Liver (tissue), 9 donors: ENCODE results near the gene MYLK3. TPM values are rescaled to one million over a fixed set of nuclear protein-coding genes. Genes with fewer than 3 reads are reported as not detected.

Source experiments
- DNase-seq: peaks from one replicate; pipeline ENCODE4 v3.0.0-alpha.2; 2017; ENCODE audit warnings: low spot score
- H3K27ac ChIP-seq, 2 donors: one replicate each; pipeline ENCODE4 v1.7.0; 2013; ENCODE audit warnings: inconsistent platforms in 2 of 2, low read length in 2 of 2, control low read depth in 1 of 2, low read depth in 1 of 2, mild to moderate bottlenecking in 1 of 2
- H3K27me3 ChIP-seq, 4 donors: one replicate each; pipeline versions ENCODE4 v1.6.1 to v1.7.0; 2013; ENCODE audit warnings: low read length in 3 of 4, inconsistent platforms in 1 of 4, mild to moderate bottlenecking in 1 of 4, moderate library complexity in 1 of 4; ENCODE audit not compliant: control insufficient read depth in 4 of 4, insufficient read depth in 4 of 4
- H3K36me3 ChIP-seq, 4 donors: one replicate each; pipeline versions ENCODE4 v1.6.1 to v1.7.0; 2013; ENCODE audit warnings: low read length in 3 of 4, mild to moderate bottlenecking in 3 of 4, low read depth in 1 of 4, moderate library complexity in 1 of 4; ENCODE audit not compliant: control insufficient read depth in 4 of 4, insufficient read depth in 3 of 4
- H3K4me1 ChIP-seq, 4 donors: one replicate each; pipeline versions ENCODE4 v1.6.1 to v1.7.0; 2013; ENCODE audit warnings: low read length in 3 of 4, mild to moderate bottlenecking in 3 of 4, moderate library complexity in 1 of 4; ENCODE audit not compliant: control insufficient read depth in 4 of 4, insufficient read depth in 4 of 4
- H3K4me3 ChIP-seq, 3 donors: one replicate each; pipeline versions ENCODE4 v1.6.1 to v1.7.0; 2013; ENCODE audit warnings: low read length in 3 of 3, control low read depth in 1 of 3, low read depth in 1 of 3, mild to moderate bottlenecking in 1 of 3
- H3K9ac ChIP-seq, 2 donors: one replicate each; pipeline ENCODE4 v1.7.0; 2013; ENCODE audit warnings: low read length in 2 of 2, mild to moderate bottlenecking in 2 of 2, moderate library complexity in 2 of 2, control low read depth in 1 of 2, low read depth in 1 of 2
- H3K9me3 ChIP-seq, 4 donors: one replicate each; pipeline versions ENCODE4 v1.6.1 to v1.7.0; 2013; ENCODE audit warnings: low read length in 3 of 4; ENCODE audit not compliant: control insufficient read depth in 4 of 4
- EGR1 ChIP-seq, 2 donors: IDR thresholded peaks; 2 replicates each; pipeline ENCODE4 v1.6.1; 2016 to 2018; ENCODE audit warnings: antibody characterized with exemption in 2 of 2, low read depth in 2 of 2
- FOXA1 ChIP-seq: IDR thresholded peaks from 2 replicates; pipeline ENCODE4 v1.6.1; 2016; ENCODE audit warnings: antibody characterized with exemption
- FOXA2 ChIP-seq: IDR thresholded peaks from 2 replicates; pipeline ENCODE4 v1.6.1; 2016; ENCODE audit warnings: antibody characterized with exemption
- GABPA ChIP-seq, 2 donors: IDR thresholded peaks in 1 of 2; conservative IDR thresholded peaks in 1 of 2; 2 replicates each; pipeline ENCODE4 v1.6.1; 2016; ENCODE audit warnings: antibody characterized with exemption in 2 of 2, mild to moderate bottlenecking in 1 of 2, moderate library complexity in 1 of 2
- HNF4G ChIP-seq: IDR thresholded peaks from 2 replicates; pipeline ENCODE4 v1.6.1; 2016; ENCODE audit warnings: antibody characterized with exemption
- JUND ChIP-seq, 2 donors: IDR thresholded peaks; 2 replicates each; pipeline ENCODE4 v1.6.1; 2016; ENCODE audit warnings: antibody characterized with exemption in 2 of 2
- NR2F2 ChIP-seq: IDR thresholded peaks from 2 replicates; pipeline ENCODE4 v1.6.1; 2016; ENCODE audit warnings: antibody characterized with exemption
- RAD21 ChIP-seq, 2 donors: IDR thresholded peaks; 2 replicates each; pipeline ENCODE4 v1.6.1; 2016; ENCODE audit warnings: antibody characterized with exemption in 2 of 2, mild to moderate bottlenecking in 2 of 2
- SP1 ChIP-seq: IDR thresholded peaks from 2 replicates; pipeline ENCODE4 v1.6.1; 2018; ENCODE audit warnings: antibody characterized with exemption, mild to moderate bottlenecking
- YY1 ChIP-seq: IDR thresholded peaks from 2 replicates; pipeline ENCODE4 v1.6.1; 2016; ENCODE audit warnings: antibody characterized with exemption, mild to moderate bottlenecking
- WGBS: extraction: QIAGEN DNeasy Blood & Tissue Kit; methylation state at CpG from one replicate; pipeline ENCODE4 v1.1.7; 2013; 5-methylcytosine and 5-hydroxymethylcytosine counted together
- polyA plus RNA-seq, 2 donors: library from polyadenylated mRNA; stranded (reverse) in 1 of 2; unstranded in 1 of 2; fragments of 200-250 nt in 1 of 2; fragments of >200 nt in 1 of 2; fragmentation: Nextera tagmentation in 1 of 2; extraction: Ambion mirVana in 1 of 2; gene quantifications; one replicate each; pipeline versions ENCODE4 v1.2.1 to v1.2.3, GENCODE V29; 2013 to 2015
- total RNA-seq, 2 donors: library from RNA; depleted of rRNA; stranded (reverse); fragments of >200 nt; gene quantifications; one replicate each; pipeline ENCODE4 v1.2.3, GENCODE V29; 2014
- TF ChIP-seq, protein P1 (sequence below): IDR thresholded peaks from 2 replicates; pipeline ENCODE4 v1.6.1; 2016; ENCODE audit warnings: antibody characterized with exemption
- TF ChIP-seq, protein P2 (sequence below): IDR thresholded peaks from 2 replicates; pipeline ENCODE4 v1.6.1; 2016; ENCODE audit warnings: antibody characterized with exemption
- TF ChIP-seq, protein P3 (sequence below): IDR thresholded peaks from 2 replicates; pipeline ENCODE4 v1.6.1; 2016; ENCODE audit warnings: antibody characterized with exemption
- TF ChIP-seq, protein P4 (sequence below): IDR thresholded peaks from 2 replicates; pipeline ENCODE4 v1.6.1; 2016; ENCODE audit warnings: antibody characterized with exemption, mild to moderate bottlenecking
- donor health status: healthy.
- donor health status: healthy.
- donor health status: healthy.
- donor health status: healthy.
- donor health status: healthy.

Gene MYLK3
- total and polyA plus RNA-seq, 4 donors: 0.01 to 1.1 (median 0.23) TPM

DNA sequence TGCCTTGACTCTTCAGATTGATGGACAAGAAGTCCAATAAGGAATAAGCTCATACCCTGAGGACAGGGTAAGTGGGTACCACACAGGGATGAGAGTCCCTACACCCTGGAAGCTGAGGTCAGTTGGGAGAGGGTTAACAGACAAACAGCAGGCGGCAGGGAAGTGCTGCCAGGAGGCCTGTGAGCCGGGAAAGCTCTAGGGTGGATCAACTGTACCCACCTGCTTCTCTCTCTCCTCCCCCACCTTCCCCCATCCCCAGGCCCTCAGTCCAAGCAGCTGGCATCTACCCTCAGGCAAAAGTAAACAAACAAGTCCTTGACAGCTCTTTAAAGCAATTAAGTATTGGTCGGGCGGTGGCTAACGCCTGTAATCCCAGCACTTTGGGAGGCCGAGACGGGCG, 20.7 kb upstream of the MYLK3 start:
- H3K9me3 ChIP-seq: no peaks in the 10 kb centered on the region
- no peak overlapping the region for H3K4me3 ChIP-seq
- H3K36me3 ChIP-seq: no peaks in the 10 kb centered on the region
- TF ChIP-seq, protein P1, sequence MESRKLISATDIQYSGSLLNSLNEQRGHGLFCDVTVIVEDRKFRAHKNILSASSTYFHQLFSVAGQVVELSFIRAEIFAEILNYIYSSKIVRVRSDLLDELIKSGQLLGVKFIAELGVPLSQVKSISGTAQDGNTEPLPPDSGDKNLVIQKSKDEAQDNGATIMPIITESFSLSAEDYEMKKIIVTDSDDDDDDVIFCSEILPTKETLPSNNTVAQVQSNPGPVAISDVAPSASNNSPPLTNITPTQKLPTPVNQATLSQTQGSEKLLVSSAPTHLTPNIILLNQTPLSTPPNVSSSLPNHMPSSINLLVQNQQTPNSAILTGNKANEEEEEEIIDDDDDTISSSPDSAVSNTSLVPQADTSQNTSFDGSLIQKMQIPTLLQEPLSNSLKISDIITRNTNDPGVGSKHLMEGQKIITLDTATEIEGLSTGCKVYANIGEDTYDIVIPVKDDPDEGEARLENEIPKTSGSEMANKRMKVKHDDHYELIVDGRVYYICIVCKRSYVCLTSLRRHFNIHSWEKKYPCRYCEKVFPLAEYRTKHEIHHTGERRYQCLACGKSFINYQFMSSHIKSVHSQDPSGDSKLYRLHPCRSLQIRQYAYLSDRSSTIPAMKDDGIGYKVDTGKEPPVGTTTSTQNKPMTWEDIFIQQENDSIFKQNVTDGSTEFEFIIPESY: no peak
- TF ChIP-seq, protein P2, sequence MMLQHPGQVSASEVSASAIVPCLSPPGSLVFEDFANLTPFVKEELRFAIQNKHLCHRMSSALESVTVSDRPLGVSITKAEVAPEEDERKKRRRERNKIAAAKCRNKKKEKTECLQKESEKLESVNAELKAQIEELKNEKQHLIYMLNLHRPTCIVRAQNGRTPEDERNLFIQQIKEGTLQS: no peak
- no peak for TF ChIP-seq NR2F2
- TF ChIP-seq, protein P3, sequence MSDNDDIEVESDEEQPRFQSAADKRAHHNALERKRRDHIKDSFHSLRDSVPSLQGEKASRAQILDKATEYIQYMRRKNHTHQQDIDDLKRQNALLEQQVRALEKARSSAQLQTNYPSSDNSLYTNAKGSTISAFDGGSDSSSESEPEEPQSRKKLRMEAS: no peak
- TF ChIP-seq FOXA2: no peak
- TF ChIP-seq, protein P4, sequence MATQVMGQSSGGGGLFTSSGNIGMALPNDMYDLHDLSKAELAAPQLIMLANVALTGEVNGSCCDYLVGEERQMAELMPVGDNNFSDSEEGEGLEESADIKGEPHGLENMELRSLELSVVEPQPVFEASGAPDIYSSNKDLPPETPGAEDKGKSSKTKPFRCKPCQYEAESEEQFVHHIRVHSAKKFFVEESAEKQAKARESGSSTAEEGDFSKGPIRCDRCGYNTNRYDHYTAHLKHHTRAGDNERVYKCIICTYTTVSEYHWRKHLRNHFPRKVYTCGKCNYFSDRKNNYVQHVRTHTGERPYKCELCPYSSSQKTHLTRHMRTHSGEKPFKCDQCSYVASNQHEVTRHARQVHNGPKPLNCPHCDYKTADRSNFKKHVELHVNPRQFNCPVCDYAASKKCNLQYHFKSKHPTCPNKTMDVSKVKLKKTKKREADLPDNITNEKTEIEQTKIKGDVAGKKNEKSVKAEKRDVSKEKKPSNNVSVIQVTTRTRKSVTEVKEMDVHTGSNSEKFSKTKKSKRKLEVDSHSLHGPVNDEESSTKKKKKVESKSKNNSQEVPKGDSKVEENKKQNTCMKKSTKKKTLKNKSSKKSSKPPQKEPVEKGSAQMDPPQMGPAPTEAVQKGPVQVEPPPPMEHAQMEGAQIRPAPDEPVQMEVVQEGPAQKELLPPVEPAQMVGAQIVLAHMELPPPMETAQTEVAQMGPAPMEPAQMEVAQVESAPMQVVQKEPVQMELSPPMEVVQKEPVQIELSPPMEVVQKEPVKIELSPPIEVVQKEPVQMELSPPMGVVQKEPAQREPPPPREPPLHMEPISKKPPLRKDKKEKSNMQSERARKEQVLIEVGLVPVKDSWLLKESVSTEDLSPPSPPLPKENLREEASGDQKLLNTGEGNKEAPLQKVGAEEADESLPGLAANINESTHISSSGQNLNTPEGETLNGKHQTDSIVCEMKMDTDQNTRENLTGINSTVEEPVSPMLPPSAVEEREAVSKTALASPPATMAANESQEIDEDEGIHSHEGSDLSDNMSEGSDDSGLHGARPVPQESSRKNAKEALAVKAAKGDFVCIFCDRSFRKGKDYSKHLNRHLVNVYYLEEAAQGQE: no peak
- no peak for TF ChIP-seq SP1
- TF ChIP-seq YY1: no peak
- TF ChIP-seq HNF4G: no peak
- TF ChIP-seq RAD21 (IDR thresholded peaks at IDR 0.05): no peak
- no peak for TF ChIP-seq FOXA1
- no peaks in the 10 kb centered on the region for H3K27me3 ChIP-seq
- H3K9ac ChIP-seq: no peak overlapping the region
- 90% methylated on average over 8 of the region's 8 CpGs for WGBS
- no peak for DNase-seq
- no peak overlapping the region for H3K27ac ChIP-seq
- no peaks in the 10 kb centered on the region for H3K4me1 ChIP-seq

DNA sequence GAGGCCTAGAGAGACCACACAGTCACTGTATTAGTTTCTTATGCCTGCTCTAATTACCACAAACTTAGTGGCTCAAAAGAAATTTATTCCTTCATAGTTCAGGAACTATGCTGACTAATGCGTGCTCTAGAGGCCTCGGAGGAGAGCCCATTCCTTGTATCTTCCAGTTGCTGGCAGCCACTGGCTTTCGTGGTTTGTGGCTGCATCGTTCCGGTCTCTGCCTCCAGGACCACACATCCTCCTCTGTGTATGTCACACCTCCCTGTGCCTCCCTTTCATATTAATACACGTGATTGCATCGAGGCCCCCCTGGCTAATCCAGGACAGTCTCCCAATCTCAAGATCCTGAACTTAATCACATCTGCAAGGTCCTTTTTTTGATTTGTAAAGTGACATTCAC, 16.9 kb upstream of the MYLK3 start:
- Histone ChIP-seq H3K36me3 (no peaks in the 10 kb centered on the region), H3K4me3 (no peak overlapping the region), H3K27ac (no peak overlapping the region), H3K9ac (no peak overlapping the region), H3K9me3 (no peaks in the 10 kb centered on the region), H3K27me3 (no peaks in the 10 kb centered on the region), H3K4me1 (no peaks in the 10 kb centered on the region)
- no peak for DNase-seq
- 80% methylated on average over 7 of the region's 7 CpGs for WGBS
- TF ChIP-seq FOXA2: no peak
- TF ChIP-seq, protein P3: no peak
- no peak for TF ChIP-seq EGR1 (IDR thresholded peaks at IDR 0.05; ENCODE audit: low read depth in 2 of 2)
- no peak for TF ChIP-seq JUND (IDR thresholded peaks at IDR 0.05)
- no peak for TF ChIP-seq GABPA (IDR thresholded peaks at IDR 0.05 in 1 of 2, conservative IDR thresholded peaks at IDR 0.05 in 1 of 2)
- no peak for TF ChIP-seq SP1
